Kidney (tissue), 14 donors: Measurements from ENCODE around the gene GRB14. TPM values are rescaled to one million over a fixed set of nuclear protein-coding genes. Genes with fewer than 3 reads are reported as not detected.
A peak's percentile ranks its signal among the peaks of the same experiment; 100 is the strongest.

ENCODE experiments used
- DNase-seq, 5 donors: peaks; one replicate each; pipeline ENCODE4 v3.0.0-alpha.2; 2013 to 2020
- FAIRE-seq: peaks from 2 replicates; lab custom pipeline; 2012; peaks lifted over from hg19 to GRCh38; lab: Jason Lieb, UNC
- H3K27ac ChIP-seq, 2 donors: one replicate each; pipeline ENCODE4 v1.7.0; 2013; ENCODE audit warnings: low read depth in 2 of 2, low read length in 2 of 2, inconsistent platforms in 1 of 2
- H3K27me3 ChIP-seq: one replicate; pipeline ENCODE4 v1.7.1; 2013; ENCODE audit warnings: low read length, inconsistent platforms; ENCODE audit not compliant: control insufficient read depth, insufficient read depth
- H3K36me3 ChIP-seq, 3 donors: one replicate each; pipeline versions ENCODE4 v1.7.0 to v1.7.1; 2013; ENCODE audit warnings: low read length in 3 of 3, control low read depth in 1 of 3, inconsistent platforms in 1 of 3; ENCODE audit not compliant: insufficient read depth in 3 of 3, control insufficient read depth in 2 of 3
- H3K4me1 ChIP-seq, 3 donors: one replicate each; pipeline versions ENCODE4 v1.7.0 to v1.7.1; 2013; ENCODE audit warnings: low read length in 3 of 3, inconsistent platforms in 1 of 3, low read depth in 1 of 3; ENCODE audit not compliant: control insufficient read depth in 2 of 3, insufficient read depth in 2 of 3
- H3K4me3 ChIP-seq, 3 donors: one replicate each; pipeline versions ENCODE4 v1.7.0 to v1.8.1; 2013; ENCODE audit warnings: low read length in 3 of 3, control low read depth in 1 of 3, inconsistent platforms in 1 of 3
- H3K9ac ChIP-seq, 3 donors: one replicate each; pipeline versions ENCODE4 v1.7.0 to v1.7.1; 2013; ENCODE audit warnings: low read length in 3 of 3, control low read depth in 1 of 3, inconsistent platforms in 1 of 3
- H3K9me3 ChIP-seq, 3 donors: one replicate each; pipeline versions ENCODE4 v1.7.0 to v1.7.1; 2013; ENCODE audit warnings: low read length in 3 of 3, control low read depth in 1 of 3, inconsistent platforms in 1 of 3; ENCODE audit not compliant: control insufficient read depth in 2 of 3, insufficient read depth in 1 of 3
- intact Hi-C: fragments of 100-400 bp; cut with DNase I; formaldehyde crosslinking; loops from one replicate; pipeline ENCODE4 v1.11.1; 2022
- polyA plus RNA-seq: library from polyadenylated mRNA; stranded (reverse); fragments of 350-450 nt; fragmentation: Illumina TruSeq; extraction: RNeasy Lipid Tissue Mini Kit (QIAGEN cat#74804); gene quantifications from one replicate; pipeline ENCODE4 v1.2.3, GENCODE V29; 2014; ENCODE audit warnings: low read depth, low replicate concordance; ENCODE audit not compliant: insufficient read depth
- total RNA-seq: library from RNA; stranded (reverse); fragmentation: NEBNext Ultra II Directional; extraction: Animal tissue kit (Norgen Biotek cat#: 25700); gene quantifications from one replicate; pipeline ENCODE4 v1.2.1, GENCODE V29; 2021
- TF ChIP-seq, protein P1 (sequence below): IDR thresholded peaks from 3 replicates; pipeline ENCODE4 v1.5.1; 2012; ENCODE audit warnings: mild to moderate bottlenecking, moderate library complexity, borderline replicate concordance; ENCODE audit not compliant: insufficient read depth; ENCODE audit errors: extremely low read depth
- donor health status: control.
- donor health status: control.
- donor health status: control.
- donor health status: control.
- donor health status: control.
- donor health status: DM: yes; HTN: yes; CAD: no.
- donor health status: Normal renal cell carcinoma (clear cell type).

GRB14 gene
- total and polyA plus RNA-seq, 2 donors from 2014 or later: 41.7 to 71.3 TPM

GRCh38 chr2:164624316-164624715, 3.0 kb upstream of the GRB14 start:
- no peaks in the 10 kb centered on the region for H3K27me3 ChIP-seq
- TF ChIP-seq, protein P1, sequence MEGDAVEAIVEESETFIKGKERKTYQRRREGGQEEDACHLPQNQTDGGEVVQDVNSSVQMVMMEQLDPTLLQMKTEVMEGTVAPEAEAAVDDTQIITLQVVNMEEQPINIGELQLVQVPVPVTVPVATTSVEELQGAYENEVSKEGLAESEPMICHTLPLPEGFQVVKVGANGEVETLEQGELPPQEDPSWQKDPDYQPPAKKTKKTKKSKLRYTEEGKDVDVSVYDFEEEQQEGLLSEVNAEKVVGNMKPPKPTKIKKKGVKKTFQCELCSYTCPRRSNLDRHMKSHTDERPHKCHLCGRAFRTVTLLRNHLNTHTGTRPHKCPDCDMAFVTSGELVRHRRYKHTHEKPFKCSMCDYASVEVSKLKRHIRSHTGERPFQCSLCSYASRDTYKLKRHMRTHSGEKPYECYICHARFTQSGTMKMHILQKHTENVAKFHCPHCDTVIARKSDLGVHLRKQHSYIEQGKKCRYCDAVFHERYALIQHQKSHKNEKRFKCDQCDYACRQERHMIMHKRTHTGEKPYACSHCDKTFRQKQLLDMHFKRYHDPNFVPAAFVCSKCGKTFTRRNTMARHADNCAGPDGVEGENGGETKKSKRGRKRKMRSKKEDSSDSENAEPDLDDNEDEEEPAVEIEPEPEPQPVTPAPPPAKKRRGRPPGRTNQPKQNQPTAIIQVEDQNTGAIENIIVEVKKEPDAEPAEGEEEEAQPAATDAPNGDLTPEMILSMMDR: no peak
- FAIRE-seq: no peak
- H3K27ac ChIP-seq: no peak overlapping the region
- no peaks in the 10 kb centered on the region for H3K36me3 ChIP-seq
- no peak for DNase-seq
- no peak overlapping the region for H3K4me3 ChIP-seq
- H3K9me3 ChIP-seq: no peaks in the 10 kb centered on the region
- intact Hi-C loops: no loop called here
- H3K9ac ChIP-seq: no peak overlapping the region
- H3K4me1 ChIP-seq: no peaks in the 10 kb centered on the region

DNA sequence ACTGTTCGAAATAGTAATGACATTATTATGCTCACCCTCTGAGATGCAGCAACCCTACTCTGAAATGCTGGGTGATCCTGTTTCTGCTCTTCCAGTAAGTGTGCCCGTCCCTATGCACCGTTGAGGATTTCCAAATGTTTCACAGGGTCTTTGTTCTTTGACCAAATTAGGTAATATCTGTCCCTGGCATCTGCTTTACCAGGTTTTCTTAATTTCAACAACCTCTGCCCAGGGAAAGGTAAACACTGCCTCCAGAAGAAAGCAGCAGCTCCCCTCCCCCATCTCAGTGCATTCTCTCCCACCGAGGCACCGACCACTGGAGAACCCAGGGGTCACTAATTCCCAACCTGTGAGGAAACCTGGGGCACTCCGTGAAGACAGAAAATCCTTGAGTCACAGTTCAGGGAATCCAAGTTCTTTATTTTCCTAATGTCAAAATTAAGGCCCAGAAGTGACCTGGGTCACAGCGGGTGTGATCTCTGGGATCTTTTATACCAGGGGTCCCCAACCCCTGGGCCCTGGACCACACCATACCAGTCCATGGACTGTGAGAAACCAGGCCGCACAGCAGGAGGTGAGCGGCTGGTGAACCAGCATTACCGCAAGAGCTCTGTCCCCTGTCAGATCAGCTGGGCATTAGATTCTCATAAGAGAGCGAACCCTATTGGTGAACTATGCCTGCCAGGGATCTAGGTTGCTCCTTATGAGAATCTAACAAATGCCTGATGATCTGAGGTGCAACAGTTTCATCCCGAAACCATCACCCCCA, 1.2 kb upstream of the GRB14 start:
- Histone ChIP-seq H3K9ac (no peak overlapping the region), H3K4me3 (peak overlapping the region in 2 of 3 donors; percentile 60 to 62), H3K36me3 (no peaks in the 10 kb centered on the region), H3K27ac (no peak overlapping the region), H3K27me3 (no peaks in the 10 kb centered on the region), H3K9me3 (no peaks in the 10 kb centered on the region), H3K4me1 (no peaks in the 10 kb centered on the region)
- intact Hi-C loops: no loop called here
- DNase-seq (no peak), FAIRE-seq (no peak)
- TF ChIP-seq, protein P1: no peak

DNA sequence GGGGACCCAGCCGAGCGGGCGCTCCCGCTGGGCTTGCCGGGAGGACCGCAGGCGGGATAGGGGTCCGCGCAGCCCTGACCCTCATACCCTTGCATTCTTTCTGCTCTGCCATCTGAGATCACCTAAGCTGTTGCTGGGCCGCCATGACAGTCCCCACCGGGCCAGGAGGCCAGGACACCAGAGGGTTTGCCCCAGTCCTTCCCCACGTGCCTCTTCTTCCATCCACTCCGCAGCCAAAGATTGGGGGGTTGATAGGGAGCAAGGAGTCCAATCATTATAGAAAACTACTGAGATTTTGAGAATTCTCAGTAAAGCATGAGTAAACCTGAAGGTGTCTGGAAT, 453 bp upstream of the GRB14 start:
- Histone ChIP-seq H3K27me3 (no peaks in the 10 kb centered on the region), H3K9ac (no peak overlapping the region), H3K36me3 (no peaks in the 10 kb centered on the region), H3K4me3 (peak overlapping the region; percentile 60 to 62 (median 60)), H3K4me1 (no peaks in the 10 kb centered on the region), H3K27ac (no peak overlapping the region), H3K9me3 (no peaks in the 10 kb centered on the region)
- TF ChIP-seq, protein P1: no peak
- DNase-seq: peak in 4 of 5 donors; percentile 33 to 66 (median 52)
- no peak for FAIRE-seq
- intact Hi-C loops: no loop called here

DNA sequence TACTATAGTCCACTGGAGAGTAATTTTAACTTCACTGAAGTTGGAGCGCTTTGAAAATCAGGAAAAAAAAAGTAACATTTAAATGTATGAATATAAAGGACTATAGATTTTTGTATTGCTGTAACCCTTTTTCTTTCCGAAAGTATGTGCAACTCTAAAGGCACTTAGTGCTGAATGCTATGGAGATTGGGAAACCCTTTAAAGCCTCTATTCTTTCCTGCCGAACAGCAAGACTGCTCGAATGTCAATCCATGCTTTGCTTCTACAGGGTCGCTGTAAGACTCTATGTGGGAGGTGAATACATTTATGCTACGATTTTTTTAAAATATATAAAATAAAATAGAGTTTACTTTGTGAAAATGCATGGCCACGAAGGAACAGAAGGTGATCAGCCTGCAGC, 825 bp downstream of the GRB14 start:
- Histone ChIP-seq H3K36me3 (no peaks in the 10 kb centered on the region), H3K9ac (peak overlapping the region in 1 of 3 donors; percentile 43), H3K9me3 (no peaks in the 10 kb centered on the region), H3K4me3 (peak overlapping the region; percentile 49 to 74 (median 59)), H3K27ac (peak overlapping the region in 1 of 2 donors; percentile 45), H3K27me3 (no peaks in the 10 kb centered on the region), H3K4me1 (no peaks in the 10 kb centered on the region)
- FAIRE-seq (no peak), DNase-seq (no peak)
- TF ChIP-seq, protein P1: no peak
- intact Hi-C loops: no loop called here
